ENCODE measurements around the gene NOLC1.

DNA sequence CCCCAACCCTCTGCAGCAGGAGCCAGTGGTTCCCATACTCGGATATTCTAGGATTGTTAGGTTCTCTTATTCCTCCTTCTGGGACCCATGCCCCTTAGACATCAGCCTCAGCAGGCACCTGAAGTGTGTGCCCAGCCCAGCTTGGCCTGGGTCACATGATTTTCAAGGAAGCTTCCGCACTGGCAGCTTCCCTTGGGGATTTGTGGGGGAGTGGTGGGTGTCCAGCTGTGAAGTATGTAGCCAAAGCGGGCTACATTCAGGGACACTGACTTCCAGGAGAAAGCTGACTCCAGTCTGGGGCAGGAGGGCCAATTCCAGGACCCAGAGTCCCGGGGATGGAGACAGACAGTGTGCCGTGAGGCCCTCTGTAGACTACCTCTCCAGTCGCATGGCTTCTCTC, 33.3 kb upstream of the NOLC1 start:
- TF ChIP-seq, protein P1, sequence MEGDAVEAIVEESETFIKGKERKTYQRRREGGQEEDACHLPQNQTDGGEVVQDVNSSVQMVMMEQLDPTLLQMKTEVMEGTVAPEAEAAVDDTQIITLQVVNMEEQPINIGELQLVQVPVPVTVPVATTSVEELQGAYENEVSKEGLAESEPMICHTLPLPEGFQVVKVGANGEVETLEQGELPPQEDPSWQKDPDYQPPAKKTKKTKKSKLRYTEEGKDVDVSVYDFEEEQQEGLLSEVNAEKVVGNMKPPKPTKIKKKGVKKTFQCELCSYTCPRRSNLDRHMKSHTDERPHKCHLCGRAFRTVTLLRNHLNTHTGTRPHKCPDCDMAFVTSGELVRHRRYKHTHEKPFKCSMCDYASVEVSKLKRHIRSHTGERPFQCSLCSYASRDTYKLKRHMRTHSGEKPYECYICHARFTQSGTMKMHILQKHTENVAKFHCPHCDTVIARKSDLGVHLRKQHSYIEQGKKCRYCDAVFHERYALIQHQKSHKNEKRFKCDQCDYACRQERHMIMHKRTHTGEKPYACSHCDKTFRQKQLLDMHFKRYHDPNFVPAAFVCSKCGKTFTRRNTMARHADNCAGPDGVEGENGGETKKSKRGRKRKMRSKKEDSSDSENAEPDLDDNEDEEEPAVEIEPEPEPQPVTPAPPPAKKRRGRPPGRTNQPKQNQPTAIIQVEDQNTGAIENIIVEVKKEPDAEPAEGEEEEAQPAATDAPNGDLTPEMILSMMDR (IDR thresholded peaks at IDR 0.05; ENCODE audit: low read depth, low read length, missing input control): no peak
- TF ChIP-seq RAD21 (IDR thresholded peaks at IDR 0.05) (no peak), JUND (IDR thresholded peaks at IDR 0.05) (no peak), REST (IDR thresholded peaks at IDR 0.05) (no peak), MAX (IDR thresholded peaks at IDR 0.05) (no peak), SP1 (IDR thresholded peaks at IDR 0.05) (no peak), RXRA (IDR thresholded peaks at IDR 0.05) (no peak)

Data from liver (tissue), 3 donors.